CD4-positive, alpha-beta T cell (primary cell): Measurements from ENCODE around the gene FUS. TPM values are rescaled to one million over a fixed set of nuclear protein-coding genes. Genes with fewer than 3 reads are reported as not detected.

Experiments used
- ATAC-seq: fragments of 200-7000 bp; cut with Tn5 transposase; one replicate; pipeline ENCODE4 v1.10.0; 2022; ENCODE audit warnings: mild to moderate bottlenecking; ENCODE audit not compliant: poor library complexity
- CTCF ChIA-PET: fragments of 350-600 bp; sonication (Branson Sonifier 250); formaldehyde crosslinking; loops from one replicate; lab custom pipeline; 2021; ENCODE audit warnings: antibody characterized with exemption, inconsistent platforms; lab: Charles Lee
- POLR2A ChIA-PET: fragments of 350-600 bp; sonication (Branson Sonifier 250); formaldehyde crosslinking; loops from one replicate; lab custom pipeline; 2021; ENCODE audit warnings: antibody characterized with exemption, inconsistent platforms; lab: Charles Lee
- DNase-seq, 14 experiments: peaks; one replicate each; pipeline ENCODE4 v3.0.0-alpha.2; 2013 to 2020; ENCODE audit warnings: mixed read lengths in 2 of 14
- H3K27ac ChIP-seq, 2 donors: one replicate each; pipeline versions ENCODE4 v1.5.1 to v1.7.0; 2013; ENCODE audit warnings: low read length in 2 of 2, low read depth in 1 of 2, mild to moderate bottlenecking in 1 of 2
- H3K27me3 ChIP-seq, 2 experiments: 1 replicate in 1 of 2; 2 replicates in 1 of 2; pipeline versions ENCODE4 v1.6.1 to v1.7.0; 2013; ENCODE audit warnings: low read length in 2 of 2, control low read depth in 1 of 2, mild to moderate bottlenecking in 1 of 2, moderate library complexity in 1 of 2; ENCODE audit not compliant: insufficient read depth in 2 of 2, control insufficient read depth in 1 of 2
- H3K36me3 ChIP-seq: one replicate; pipeline ENCODE4 v1.6.1; 2013; ENCODE audit warnings: low read length, control low read depth; ENCODE audit not compliant: insufficient read depth
- H3K4me1 ChIP-seq: one replicate; pipeline ENCODE4 v1.6.1; 2013; ENCODE audit warnings: low read length, control low read depth; ENCODE audit not compliant: insufficient read depth
- H3K4me3 ChIP-seq: one replicate; pipeline ENCODE4 v1.5.1; 2013; ENCODE audit warnings: mild to moderate bottlenecking, low read length, moderate library complexity
- H3K9me3 ChIP-seq, 2 experiments: 1 replicate in 1 of 2; 2 replicates in 1 of 2; pipeline versions ENCODE4 v1.6.1 to v1.7.0; 2013; ENCODE audit warnings: low read length in 2 of 2, mild to moderate bottlenecking in 2 of 2, control low read depth in 1 of 2, moderate library complexity in 1 of 2; ENCODE audit not compliant: control insufficient read depth in 1 of 2, insufficient read depth in 1 of 2
- H3K27ac Mint-ChIP-seq: one replicate; pipeline ENCODE4 v1.8.0; 2020; ENCODE audit warnings: mixed read lengths
- H3K27me3 Mint-ChIP-seq: one replicate; pipeline ENCODE4 v1.8.0; 2021; ENCODE audit warnings: mixed read lengths
- H3K36me3 Mint-ChIP-seq: one replicate; pipeline ENCODE4 v1.8.0; 2021; ENCODE audit warnings: low read depth, mixed read lengths
- H3K4me1 Mint-ChIP-seq: one replicate; pipeline ENCODE4 v1.8.0; 2021; ENCODE audit warnings: low read depth, mixed read lengths
- H3K4me3 Mint-ChIP-seq: one replicate; pipeline ENCODE4 v1.8.0; 2020; ENCODE audit warnings: mild to moderate bottlenecking, mixed read lengths
- H3K9me3 Mint-ChIP-seq: one replicate; pipeline ENCODE4 v1.8.0; 2020; ENCODE audit warnings: mixed read lengths
- intact Hi-C, 2 experiments: fragments of 100-400 bp; cut with DNase I in 1 of 2; cut with micrococcal nuclease in 1 of 2; formaldehyde crosslinking; loops; one replicate each; pipeline versions ENCODE4 v1.15.1 to v1.9.0; 2023 to 2025; cut with DNase I, micrococcal nuclease
- total RNA-seq, 174 experiments: library from RNA in 2 of 174; stranded (reverse) in 2 of 174; gene quantifications; one replicate each; pipeline ENCODE4 v1.2.3 and lab custom pipeline; 2021 to 2026
- TF ChIP-seq, protein P1 (sequence below): fragments of 200-600 bp; IDR thresholded peaks from one replicate; pipeline ENCODE4 v1.8.0; 2022; ENCODE audit warnings: antibody characterized with exemption, mild to moderate bottlenecking

Gene FUS
- total RNA-seq, 2 experiments from 2014 or later, result 699 to 733 TPM

GRCh38 chr16:31185339-31185738 is 5.4 kb downstream of the FUS start:
- TF ChIP-seq, protein P1, sequence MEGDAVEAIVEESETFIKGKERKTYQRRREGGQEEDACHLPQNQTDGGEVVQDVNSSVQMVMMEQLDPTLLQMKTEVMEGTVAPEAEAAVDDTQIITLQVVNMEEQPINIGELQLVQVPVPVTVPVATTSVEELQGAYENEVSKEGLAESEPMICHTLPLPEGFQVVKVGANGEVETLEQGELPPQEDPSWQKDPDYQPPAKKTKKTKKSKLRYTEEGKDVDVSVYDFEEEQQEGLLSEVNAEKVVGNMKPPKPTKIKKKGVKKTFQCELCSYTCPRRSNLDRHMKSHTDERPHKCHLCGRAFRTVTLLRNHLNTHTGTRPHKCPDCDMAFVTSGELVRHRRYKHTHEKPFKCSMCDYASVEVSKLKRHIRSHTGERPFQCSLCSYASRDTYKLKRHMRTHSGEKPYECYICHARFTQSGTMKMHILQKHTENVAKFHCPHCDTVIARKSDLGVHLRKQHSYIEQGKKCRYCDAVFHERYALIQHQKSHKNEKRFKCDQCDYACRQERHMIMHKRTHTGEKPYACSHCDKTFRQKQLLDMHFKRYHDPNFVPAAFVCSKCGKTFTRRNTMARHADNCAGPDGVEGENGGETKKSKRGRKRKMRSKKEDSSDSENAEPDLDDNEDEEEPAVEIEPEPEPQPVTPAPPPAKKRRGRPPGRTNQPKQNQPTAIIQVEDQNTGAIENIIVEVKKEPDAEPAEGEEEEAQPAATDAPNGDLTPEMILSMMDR, result no peak
- CTCF ChIA-PET, result no interaction called here

GRCh38 chr16:31186176-31186575 is 6.2 kb downstream of the FUS start:
- Mint-ChIP-seq H3K27me3 (no peaks in the 10 kb centered on the region), H3K4me3 (peak overlapping the region; percentile 63), H3K9me3 (no peaks in the 10 kb centered on the region), H3K27ac (peak overlapping the region; percentile 58), H3K4me1 (peaks cover 98% of the 10 kb centered on the region), H3K36me3 (peaks cover 99% of the 10 kb centered on the region)
- CTCF ChIA-PET, result interaction anchor here (0.9 kb wide), 1 partner anchor 44 kb away, joined by 3 read pairs; no protein-coding TSS in a partner anchor
- Histone ChIP-seq H3K27me3 (no peaks in the 10 kb centered on the region), H3K4me1 (peaks cover 67% of the 10 kb centered on the region), H3K9me3 (no peaks in the 10 kb centered on the region), H3K36me3 (peaks cover 89% of the 10 kb centered on the region), H3K4me3 (no peak overlapping the region), H3K27ac (no peak overlapping the region)
- intact Hi-C loops, result loop anchor here (1.0 to 10.0 kb wide), 4 partner anchors 15 to 679 kb away; no protein-coding TSS in a partner anchor
- TF ChIP-seq, protein P1, result no peak
- POLR2A ChIA-PET, result interaction anchor here (0.6 to 6.6 kb wide), 4 partner anchors 9 to 112 kb away, joined by 4 to 89 read pairs (median 6); partner anchors contain the start of genes PYCARD, ZNF646 and ZNF668
- DNase-seq (peak in 1 of 14 experiments; percentile 40), ATAC-seq (peak; percentile 15)

More at GRCh38 chr16:31185339-31185738, 5.4 kb downstream of the FUS start:
- POLR2A ChIA-PET, result interaction anchor here (1.5 to 6.6 kb wide), 3 partner anchors 8 to 43 kb away, joined by 5 to 89 read pairs (median 6); partner anchors contain the start of gene PYCARD
- peaks cover 67% of the 10 kb centered on the region for H3K4me1 ChIP-seq
- peak overlapping the region; percentile 58 for H3K27ac Mint-ChIP-seq
- peak overlapping the region; percentile 65 for H3K4me3 Mint-ChIP-seq
- H3K27me3 ChIP-seq, result no peaks in the 10 kb centered on the region
- H3K36me3 Mint-ChIP-seq, result peaks cover 99% of the 10 kb centered on the region
- H3K36me3 ChIP-seq, result peaks cover 81% of the 10 kb centered on the region
- intact Hi-C loops, result loop anchor here (10.0 kb wide), 3 partner anchors 149 to 679 kb away; no protein-coding TSS in a partner anchor
- H3K4me3 ChIP-seq, result no peak overlapping the region
- H3K9me3 Mint-ChIP-seq, result no peaks in the 10 kb centered on the region
- H3K27me3 Mint-ChIP-seq, result no peaks in the 10 kb centered on the region
- no peak overlapping the region for H3K27ac ChIP-seq
- ATAC-seq (no peak), DNase-seq (no peak)
- H3K4me1 Mint-ChIP-seq, result peaks cover 92% of the 10 kb centered on the region
- H3K9me3 ChIP-seq, result no peaks in the 10 kb centered on the region

GRCh38 chr16:31186930-31187807 is 7.2 kb downstream of the FUS start:
- Histone ChIP-seq H3K9me3 (no peaks in the 10 kb centered on the region), H3K4me1 (peaks cover 58% of the 10 kb centered on the region), H3K36me3 (peaks cover 99% of the 10 kb centered on the region), H3K27ac (no peak overlapping the region), H3K27me3 (no peaks in the 10 kb centered on the region), H3K4me3 (no peak overlapping the region)
- ATAC-seq (no peak), DNase-seq (no peak)
- Mint-ChIP-seq H3K4me3 (peak overlapping the region; percentile 60), H3K27ac (peak overlapping the region; percentile 50), H3K27me3 (no peaks in the 10 kb centered on the region), H3K9me3 (no peaks in the 10 kb centered on the region), H3K4me1 (peaks cover 98% of the 10 kb centered on the region), H3K36me3 (peaks cover 100% of the 10 kb centered on the region)
- TF ChIP-seq, protein P1, result no peak
- ChIA-PET POLR2A (interaction anchor here (0.8 to 6.6 kb wide), 5 partner anchors 9 to 45 kb away, joined by 3 to 89 read pairs (median 3); partner anchors contain the start of gene PYCARD), CTCF (interaction anchor here (0.9 kb wide), 1 partner anchor 45 kb away, joined by 3 read pairs; no protein-coding TSS in a partner anchor)
- intact Hi-C loops, result loop anchor here (1.0 to 10.0 kb wide), 4 partner anchors 14 to 678 kb away; no protein-coding TSS in a partner anchor
